GM12873 (cell line): ENCODE measurements around the gene SERPIND1.

Source experiments
- TF ChIP-seq, protein P1 (sequence below): IDR thresholded peaks from 2 replicates; pipeline ENCODE4 v1.5.1; 2012; ENCODE audit warnings: low read depth, mild to moderate bottlenecking, moderate library complexity, low read length, control low read depth; ENCODE audit not compliant: insufficient read depth; ENCODE audit errors: missing control alignments

Gene SERPIND1

DNA sequence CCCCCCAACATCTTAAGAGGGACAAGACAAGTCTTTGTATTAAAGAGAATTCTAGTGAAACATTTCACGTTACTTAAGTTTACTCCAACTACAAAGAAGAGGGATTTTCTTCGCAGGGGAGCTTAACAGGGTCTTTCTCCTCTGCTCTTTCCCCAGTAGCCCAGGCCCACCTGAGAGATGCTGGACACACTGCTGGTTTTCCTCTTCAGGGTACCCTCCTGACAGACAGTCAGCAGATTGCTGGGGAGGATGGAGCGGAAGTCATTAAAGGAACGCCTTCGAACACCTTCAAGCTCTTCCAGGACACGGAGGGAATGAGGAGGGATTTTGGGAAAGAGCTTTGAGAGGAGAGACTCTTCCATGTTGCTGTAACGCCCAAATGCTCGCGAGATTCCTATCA, 45.6 kb downstream of the SERPIND1 start:
- TF ChIP-seq, protein P1, sequence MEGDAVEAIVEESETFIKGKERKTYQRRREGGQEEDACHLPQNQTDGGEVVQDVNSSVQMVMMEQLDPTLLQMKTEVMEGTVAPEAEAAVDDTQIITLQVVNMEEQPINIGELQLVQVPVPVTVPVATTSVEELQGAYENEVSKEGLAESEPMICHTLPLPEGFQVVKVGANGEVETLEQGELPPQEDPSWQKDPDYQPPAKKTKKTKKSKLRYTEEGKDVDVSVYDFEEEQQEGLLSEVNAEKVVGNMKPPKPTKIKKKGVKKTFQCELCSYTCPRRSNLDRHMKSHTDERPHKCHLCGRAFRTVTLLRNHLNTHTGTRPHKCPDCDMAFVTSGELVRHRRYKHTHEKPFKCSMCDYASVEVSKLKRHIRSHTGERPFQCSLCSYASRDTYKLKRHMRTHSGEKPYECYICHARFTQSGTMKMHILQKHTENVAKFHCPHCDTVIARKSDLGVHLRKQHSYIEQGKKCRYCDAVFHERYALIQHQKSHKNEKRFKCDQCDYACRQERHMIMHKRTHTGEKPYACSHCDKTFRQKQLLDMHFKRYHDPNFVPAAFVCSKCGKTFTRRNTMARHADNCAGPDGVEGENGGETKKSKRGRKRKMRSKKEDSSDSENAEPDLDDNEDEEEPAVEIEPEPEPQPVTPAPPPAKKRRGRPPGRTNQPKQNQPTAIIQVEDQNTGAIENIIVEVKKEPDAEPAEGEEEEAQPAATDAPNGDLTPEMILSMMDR, result no peak

DNA sequence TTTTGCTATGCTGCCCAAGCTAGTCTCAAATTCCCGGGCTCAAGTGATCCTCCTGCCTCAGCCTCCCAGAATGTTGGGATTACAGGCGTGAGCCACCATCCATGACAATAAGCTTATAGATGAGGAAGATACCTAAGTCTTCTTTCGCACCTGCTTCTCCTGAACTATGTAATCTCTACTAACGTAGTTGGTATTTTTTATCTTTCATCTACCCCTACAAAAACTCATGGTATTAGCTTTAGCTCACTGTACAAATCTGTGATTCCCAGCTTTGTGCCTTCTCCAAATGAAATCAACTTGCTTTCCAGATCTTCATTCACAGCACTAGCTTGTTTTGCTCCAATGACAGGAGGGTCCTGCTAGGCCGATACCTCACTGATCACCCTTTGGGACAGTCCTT, 48.3 kb downstream of the SERPIND1 start:
- TF ChIP-seq, protein P1, result no peak

DNA sequence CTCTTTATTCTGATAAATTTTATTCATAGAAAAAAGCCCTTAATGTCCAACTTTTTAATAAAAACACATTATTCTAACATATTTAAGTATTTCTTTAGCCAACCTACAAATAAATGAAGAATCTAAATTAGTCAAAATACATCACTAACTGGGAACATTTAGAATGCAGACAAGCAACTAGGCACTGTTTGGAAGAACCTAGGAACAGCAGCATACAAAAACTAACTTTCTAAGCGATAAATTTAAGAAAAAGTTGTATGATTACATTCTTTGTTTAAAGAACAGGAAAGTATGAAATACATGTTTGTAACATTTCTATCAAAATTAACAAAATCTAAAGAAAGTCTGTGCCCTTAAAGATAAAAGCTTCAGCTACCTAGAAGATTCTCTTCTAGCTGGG, 49.4 kb downstream of the SERPIND1 start:
- TF ChIP-seq, protein P1, result no peak

DNA sequence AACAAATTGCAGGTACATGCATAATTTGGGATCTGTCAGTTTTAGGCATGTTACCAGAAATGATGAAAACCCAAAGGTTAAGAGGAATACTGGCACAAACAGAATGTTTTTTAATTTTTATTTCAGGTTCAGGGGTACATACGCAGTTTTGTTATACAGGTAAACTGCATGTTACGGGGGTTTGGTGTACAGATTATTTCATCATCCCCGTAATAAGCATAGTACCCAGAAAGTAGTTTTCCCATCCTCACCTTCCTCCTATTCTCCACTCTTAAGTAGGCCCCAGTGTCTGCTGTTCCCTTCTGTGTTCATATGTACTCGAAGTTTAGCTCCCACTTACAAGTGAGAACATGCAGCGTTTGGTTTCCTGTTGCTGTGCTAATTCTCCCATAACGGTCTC, 51.7 kb downstream of the SERPIND1 start:
- TF ChIP-seq, protein P1, result no peak

DNA sequence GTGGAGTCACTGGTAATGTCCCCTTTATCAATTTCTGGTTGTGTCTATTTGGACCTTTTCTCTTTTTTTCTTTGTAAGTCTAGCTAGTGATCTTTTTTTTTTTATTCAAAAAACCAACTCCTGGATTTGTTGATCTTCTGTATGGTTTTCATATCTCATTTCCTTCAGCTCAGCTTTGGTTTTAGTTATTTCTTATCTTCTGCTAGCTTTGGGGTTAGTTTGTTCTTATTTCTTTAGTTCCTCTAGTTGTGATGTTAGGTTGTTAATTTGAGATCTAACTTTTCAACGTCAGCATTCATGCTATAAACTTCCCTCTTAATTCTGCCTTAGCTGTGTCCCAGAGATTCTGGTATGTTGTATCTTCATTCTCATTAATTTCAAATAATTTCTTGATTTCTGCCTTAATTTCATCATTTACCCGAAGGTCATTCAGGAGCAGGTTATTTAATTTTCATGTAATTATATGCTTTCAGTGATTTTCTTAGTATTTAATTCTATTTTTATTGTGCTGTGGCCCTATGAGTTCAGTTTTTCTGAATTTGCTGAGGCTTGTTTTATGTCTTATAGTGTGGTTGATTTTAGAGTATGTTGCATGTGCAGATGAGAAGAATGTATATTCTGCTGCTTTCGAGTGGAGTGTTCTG, 55.7 kb downstream of the SERPIND1 start:
- TF ChIP-seq, protein P1, result no peak

DNA sequence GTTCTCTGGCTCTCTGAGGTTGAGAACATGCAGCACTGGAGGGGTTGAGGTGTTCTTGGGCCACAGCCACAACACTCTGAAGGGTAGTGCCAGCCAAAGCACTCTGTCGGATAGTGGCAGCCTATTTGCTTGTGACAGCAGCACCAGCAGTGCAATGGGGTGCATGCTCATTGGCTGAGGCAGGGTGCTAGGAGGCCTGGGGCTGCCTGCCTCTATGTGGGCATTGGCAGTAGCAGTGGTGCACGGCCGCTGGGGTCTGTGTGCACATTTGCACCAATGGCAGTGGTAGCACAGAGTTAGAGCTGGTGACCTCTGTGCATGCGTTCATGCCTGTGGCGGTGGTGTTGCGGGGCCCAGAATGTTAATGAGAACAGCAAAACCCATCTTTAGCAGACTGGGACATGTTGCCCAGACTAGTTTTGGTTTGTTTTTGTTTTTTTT, 59.3 kb downstream of the SERPIND1 start:
- TF ChIP-seq, protein P1, result no peak

DNA sequence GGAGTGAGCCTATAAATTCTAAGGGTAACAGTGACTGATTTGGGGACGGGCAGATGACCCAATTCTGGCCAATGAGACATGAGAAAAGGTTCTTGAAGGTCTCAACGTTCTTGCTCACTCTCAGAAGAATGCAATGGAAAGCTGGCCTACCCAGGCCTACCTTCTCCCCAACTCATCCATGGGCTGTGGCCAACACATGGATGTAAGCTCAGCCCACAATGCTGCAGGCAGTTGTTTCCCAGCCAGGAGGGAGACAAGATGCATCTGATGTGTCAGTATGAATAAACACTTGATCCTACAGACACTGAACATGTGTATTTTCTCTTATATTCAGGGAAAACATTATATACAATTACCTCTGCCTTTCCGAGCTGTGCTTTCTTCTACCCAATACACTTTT, 60.3 kb downstream of the SERPIND1 start:
- TF ChIP-seq, protein P1, result no peak

DNA sequence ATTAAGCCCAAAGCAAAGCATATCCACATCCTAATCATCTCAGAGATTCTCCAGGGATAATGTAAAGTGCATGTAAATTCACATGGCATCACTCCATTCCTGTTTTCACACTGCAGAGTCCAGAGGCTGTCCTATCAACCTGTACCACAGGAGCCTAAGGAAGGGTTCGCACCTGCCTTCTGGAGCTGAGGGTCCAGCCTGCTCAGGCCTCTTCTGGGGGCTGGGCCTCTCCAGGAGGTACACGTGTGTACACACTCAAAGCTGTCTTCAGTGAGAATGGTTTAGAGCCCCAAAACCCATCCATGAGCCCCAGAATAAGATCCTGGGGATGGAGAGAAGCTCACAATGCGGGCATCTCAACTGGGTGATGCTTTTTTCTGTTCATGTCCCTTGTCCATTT, 60.8 kb downstream of the SERPIND1 start:
- TF ChIP-seq, protein P1, result no peak
